OCI-LY7 (cell line): Measurements from ENCODE around the gene TIRAP. TPM values are rescaled to one million over a fixed set of nuclear protein-coding genes. Genes with fewer than 3 reads are reported as not detected.
"Not testable (repeated sequence)": the region's sequence is repeated elsewhere in the genome, so short reads cannot be mapped to it uniquely, and the experiment has no call there.

Source experiments
- BruUV-seq: library from RNA; stranded (reverse); fragments of 400-500 nt; replicated peaks from 2 replicates; lab custom pipeline; 2021; lab: Mats Ljungman, UMichigan
- CTCF ChIA-PET: fragments of 300-600 bp; sonication (Branson Sonifier 250); formaldehyde crosslinking; loops from one replicate; lab custom pipeline; 2022; ENCODE audit warnings: antibody characterized with exemption; ENCODE audit not compliant: unreplicated experiment; lab: Charles Lee
- POLR2A ChIA-PET: fragments of 300-600 bp; sonication (Branson Sonifier 250); formaldehyde crosslinking; loops from one replicate; lab custom pipeline; 2022; ENCODE audit warnings: antibody characterized with exemption; lab: Charles Lee
- DNase-seq: peaks from one replicate; pipeline ENCODE4 v3.0.0-alpha.2; 2015; ENCODE audit warnings: low spot score
- H2AFZ ChIP-seq: fragments of 200-600 bp; sonication (generic), shearing (Covaris generic); 2 replicates; pipeline ENCODE4 v1.6.1; 2014; ENCODE audit warnings: mild to moderate bottlenecking, antibody characterized with exemption, low read length, moderate library complexity
- H3K27ac ChIP-seq: fragments of 200-600 bp; sonication (generic); 2 replicates; pipeline ENCODE4 v1.5.1; 2014; ENCODE audit warnings: mixed run types, low read depth, mild to moderate bottlenecking, moderate library complexity, low read length, inconsistent platforms; ENCODE audit not compliant: poor library complexity, severe bottlenecking
- H3K36me3 ChIP-seq: fragments of 200-600 bp; sonication (generic); 2 replicates; pipeline ENCODE4 v1.6.1; 2014; ENCODE audit warnings: mild to moderate bottlenecking, antibody characterized with exemption, low read length, moderate library complexity, mixed read lengths; ENCODE audit not compliant: insufficient read depth
- H3K4me1 ChIP-seq: fragments of 200-600 bp; sonication (generic); 2 replicates; pipeline ENCODE4 v1.5.1; 2014; ENCODE audit warnings: mild to moderate bottlenecking, low read length; ENCODE audit not compliant: insufficient read depth, poor library complexity, severe bottlenecking
- H3K4me2 ChIP-seq: fragments of 200-600 bp; sonication (generic); 2 replicates; pipeline ENCODE4 v1.6.1; 2014; ENCODE audit warnings: mild to moderate bottlenecking, low read length
- H3K4me3 ChIP-seq: fragments of 200-600 bp; sonication (generic); 2 replicates; pipeline ENCODE4 v1.5.1; 2014; ENCODE audit warnings: mild to moderate bottlenecking, low read depth, low read length; ENCODE audit not compliant: poor library complexity, severe bottlenecking
- H3K79me2 ChIP-seq: fragments of 200-600 bp; sonication (generic); 2 replicates; pipeline ENCODE4 v1.6.1; 2016; ENCODE audit warnings: low read depth, mild to moderate bottlenecking, low read length, moderate library complexity, mixed read lengths; ENCODE audit not compliant: insufficient read depth
- H3K9me2 ChIP-seq: fragments of 200-600 bp; sonication (generic); 2 replicates; pipeline ENCODE4 v1.6.1; 2016; ENCODE audit warnings: mild to moderate bottlenecking, low read length, mixed read lengths; ENCODE audit not compliant: insufficient read depth
- H3K9me3 ChIP-seq: fragments of 200-600 bp; sonication (generic); 2 replicates; pipeline ENCODE4 v1.6.1; 2014; ENCODE audit warnings: mild to moderate bottlenecking, mixed run types, low read length, mixed read lengths
- H4K20me1 ChIP-seq: fragments of 200-600 bp; sonication (generic); 2 replicates; pipeline ENCODE4 v1.6.1; 2014; ENCODE audit warnings: mild to moderate bottlenecking, antibody characterized with exemption, low read length, moderate library complexity, mixed read lengths; ENCODE audit not compliant: insufficient read depth
- EZH2phosphoT487 ChIP-seq: fragments of 200-600 bp; sonication (generic); IDR thresholded peaks from 2 replicates; pipeline ENCODE4 v1.6.1; 2018; ENCODE audit warnings: low read depth, borderline replicate concordance, mild to moderate bottlenecking, mixed run types, antibody characterized with exemption, low read length, moderate library complexity, mixed read lengths
- intact Hi-C: fragments of 100-400 bp; cut with micrococcal nuclease; formaldehyde crosslinking; loops from one replicate; pipeline ENCODE4 v1.10.0; 2022; ENCODE audit not compliant: unreplicated experiment
- total RNA-seq, 2 experiments: library from RNA; depleted of rRNA in 1 of 2; stranded (reverse); fragments of >200 nt in 1 of 2; shearing (Covaris generic) in 1 of 2; gene quantifications; 2 replicates each; pipeline ENCODE4 v1.2.3, GENCODE V29; 2014 to 2022
- TF ChIP-seq, protein P1 (sequence below): fragments of 200-600 bp; sonication (generic); conservative IDR thresholded peaks from 2 replicates; pipeline ENCODE4 v1.5.1; 2014; ENCODE audit warnings: mild to moderate bottlenecking, antibody characterized with exemption, low read length, moderate library complexity, mixed read lengths

TIRAP gene
- total RNA-seq, 2 experiments from 2014 or later = 3.4 to 9.8 TPM

GRCh38 chr11:126246636-126247035 is 36.3 kb upstream of the TIRAP start:
- ChIA-PET POLR2A (interaction anchor here (0.6 kb wide), 1 partner anchor 16 kb away, joined by 3 read pairs; no protein-coding TSS in a partner anchor), CTCF (no interaction called here)
- H3K4me3 ChIP-seq = no peak overlapping the region
- intact Hi-C loops = no loop called here
- H3K4me2 ChIP-seq = no peak overlapping the region
- H4K20me1 ChIP-seq = no peaks in the 10 kb centered on the region
- DNase-seq = no peak
- H2AFZ ChIP-seq = no peak overlapping the region
- no peak overlapping the region for H3K27ac ChIP-seq
- TF ChIP-seq, protein P1, sequence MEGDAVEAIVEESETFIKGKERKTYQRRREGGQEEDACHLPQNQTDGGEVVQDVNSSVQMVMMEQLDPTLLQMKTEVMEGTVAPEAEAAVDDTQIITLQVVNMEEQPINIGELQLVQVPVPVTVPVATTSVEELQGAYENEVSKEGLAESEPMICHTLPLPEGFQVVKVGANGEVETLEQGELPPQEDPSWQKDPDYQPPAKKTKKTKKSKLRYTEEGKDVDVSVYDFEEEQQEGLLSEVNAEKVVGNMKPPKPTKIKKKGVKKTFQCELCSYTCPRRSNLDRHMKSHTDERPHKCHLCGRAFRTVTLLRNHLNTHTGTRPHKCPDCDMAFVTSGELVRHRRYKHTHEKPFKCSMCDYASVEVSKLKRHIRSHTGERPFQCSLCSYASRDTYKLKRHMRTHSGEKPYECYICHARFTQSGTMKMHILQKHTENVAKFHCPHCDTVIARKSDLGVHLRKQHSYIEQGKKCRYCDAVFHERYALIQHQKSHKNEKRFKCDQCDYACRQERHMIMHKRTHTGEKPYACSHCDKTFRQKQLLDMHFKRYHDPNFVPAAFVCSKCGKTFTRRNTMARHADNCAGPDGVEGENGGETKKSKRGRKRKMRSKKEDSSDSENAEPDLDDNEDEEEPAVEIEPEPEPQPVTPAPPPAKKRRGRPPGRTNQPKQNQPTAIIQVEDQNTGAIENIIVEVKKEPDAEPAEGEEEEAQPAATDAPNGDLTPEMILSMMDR = no peak
- no peak for TF ChIP-seq EZH2phosphoT487
- H3K9me2 ChIP-seq = no peaks in the 10 kb centered on the region
- no peaks in the 10 kb centered on the region for H3K9me3 ChIP-seq
- no peaks in the 10 kb centered on the region for H3K4me1 ChIP-seq
- H3K79me2 ChIP-seq = no peaks in the 10 kb centered on the region
- H3K36me3 ChIP-seq = peaks cover 37% of the 10 kb centered on the region
- BruUV-seq = no TSS peak

- no TSS peak for BruUV-seq
- TF ChIP-seq, protein P1 = no peak
- DNase-seq = no peak
- H3K4me3 ChIP-seq = no peak overlapping the region
- no peak overlapping the region for H3K4me2 ChIP-seq
- ChIA-PET POLR2A (interaction anchor here (0.9 to 1.8 kb wide), 2 partner anchors 9 to 41 kb away, joined by 3 to 6 read pairs; partner anchors contain the start of gene FAM118B), CTCF (no interaction called here)
- no peaks in the 10 kb centered on the region for H3K4me1 ChIP-seq
- no peaks in the 10 kb centered on the region for H3K9me3 ChIP-seq
- H3K9me2 ChIP-seq = no peaks in the 10 kb centered on the region
- H4K20me1 ChIP-seq = no peaks in the 10 kb centered on the region
- no peak overlapping the region for H3K27ac ChIP-seq
- intact Hi-C loops = no loop called here
- H2AFZ ChIP-seq = no peak overlapping the region
- H3K36me3 ChIP-seq = peaks cover 66% of the 10 kb centered on the region
- H3K79me2 ChIP-seq = no peaks in the 10 kb centered on the region
Observed at GRCh38 chr11:126253265-126253664, 29.6 kb upstream of the TIRAP start.

DNA sequence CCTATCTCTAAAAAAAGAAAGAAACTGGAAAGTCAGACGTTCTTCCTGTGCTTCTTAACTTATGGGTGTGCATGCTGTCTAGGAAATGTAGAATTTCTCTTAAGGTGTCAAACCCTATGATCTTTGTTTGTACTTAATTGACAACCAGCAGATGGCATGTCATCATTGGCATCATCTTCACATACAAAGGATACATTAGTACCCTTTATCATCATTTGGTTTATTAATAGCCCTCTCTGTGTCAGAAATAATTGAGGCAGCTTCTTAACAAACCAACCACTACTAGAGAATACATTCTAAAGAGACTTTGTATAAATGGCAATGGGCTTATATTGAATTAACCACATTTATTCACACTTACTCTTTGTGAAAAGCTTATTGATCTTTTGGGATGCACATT is 28.1 kb upstream of the TIRAP start:
- peaks cover 67% of the 10 kb centered on the region for H3K36me3 ChIP-seq
- no peaks in the 10 kb centered on the region for H3K4me1 ChIP-seq
- no peaks in the 10 kb centered on the region for H4K20me1 ChIP-seq
- no peak overlapping the region for H3K27ac ChIP-seq
- H3K9me3 ChIP-seq = no peaks in the 10 kb centered on the region
- H3K9me2 ChIP-seq = no peaks in the 10 kb centered on the region
- intact Hi-C loops = no loop called here
- POLR2A ChIA-PET = interaction anchor here (0.5 to 0.9 kb wide), 3 partner anchors 36 to 80 kb away, joined by 3 read pairs; no protein-coding TSS in a partner anchor
- H2AFZ ChIP-seq = no peak overlapping the region
- no peak overlapping the region for H3K4me3 ChIP-seq
- no peak for DNase-seq
- CTCF ChIA-PET = no interaction called here
- no peak overlapping the region for H3K4me2 ChIP-seq
- H3K79me2 ChIP-seq = no peaks in the 10 kb centered on the region
- BruUV-seq = no TSS peak
- TF ChIP-seq EZH2phosphoT487 = no peak
- TF ChIP-seq, protein P1 = no peak

DNA sequence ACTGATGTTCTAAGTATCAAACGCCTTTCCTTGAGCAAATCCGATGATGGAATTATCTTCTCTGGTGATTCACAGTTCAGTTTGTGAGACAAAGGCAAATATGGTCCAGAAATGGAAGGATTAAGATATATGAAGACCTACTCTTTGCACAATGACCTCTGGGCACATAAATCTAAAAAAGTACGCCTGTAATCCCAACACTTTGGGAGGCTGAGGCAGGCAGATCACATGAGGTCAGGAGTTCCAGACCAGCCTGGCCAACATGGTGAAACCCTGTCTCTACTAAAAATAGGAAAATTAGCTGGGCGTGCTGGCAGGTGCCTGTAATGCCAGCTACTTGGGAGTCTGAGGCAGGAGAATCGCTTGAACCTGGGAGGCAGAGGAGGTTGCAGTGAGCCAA is 27.4 kb upstream of the TIRAP start:
- H3K9me3 ChIP-seq, BruUV-seq, H3K79me2 ChIP-seq, DNase-seq, H3K4me3 ChIP-seq, CTCF ChIA-PET, H3K4me2 ChIP-seq, H4K20me1 ChIP-seq, H3K27ac ChIP-seq, H3K9me2 ChIP-seq, POLR2A ChIA-PET, H2AFZ ChIP-seq, intact Hi-C loops, H3K4me1 ChIP-seq: not testable (repeated sequence)
- peaks cover 72% of the 10 kb centered on the region for H3K36me3 ChIP-seq
